RWPE1 (cell line): ENCODE data around the gene VGLL4.

ENCODE experiments used
- CTCF ChIA-PET: fragments of 350-600 bp; sonication (Branson Sonifier 250); formaldehyde crosslinking; extraction: SDS; loops from one replicate; lab custom pipeline; 2021; lab: Yijun Ruan, JAX
- POLR2A ChIA-PET: fragments of 400-600 bp; formaldehyde crosslinking; extraction: SDS; loops from one replicate; lab custom pipeline; 2020; ENCODE audit warnings: antibody characterized with exemption; ENCODE audit not compliant: low non-redundant PET; lab: Yijun Ruan, JAX
- DNase-seq: peaks from one replicate; pipeline ENCODE4 v3.0.0; 2012; ENCODE audit warnings: low spot score
- H3K27ac ChIP-seq: fragments of 450-650 bp; 2 replicates; pipeline ENCODE4 v1.5.1; 2017
- CTCF ChIP-seq: fragments of 450-650 bp; conservative IDR thresholded peaks from 2 replicates; pipeline ENCODE4 v1.5.1; 2017; ENCODE audit warnings: low read depth, mild to moderate bottlenecking

The VGLL4 gene

GRCh38 chr3:11654166-11654565 lies 10.5 kb upstream of the VGLL4 start:
- no peak for DNase-seq
- TF ChIP-seq CTCF: no peak
- no peak overlapping the region for H3K27ac ChIP-seq
- POLR2A ChIA-PET: no interaction called here
- CTCF ChIA-PET: interaction anchor here (1.6 kb wide), 1 partner anchor 8 kb away, joined by 4 read pairs; no protein-coding TSS in a partner anchor

DNA sequence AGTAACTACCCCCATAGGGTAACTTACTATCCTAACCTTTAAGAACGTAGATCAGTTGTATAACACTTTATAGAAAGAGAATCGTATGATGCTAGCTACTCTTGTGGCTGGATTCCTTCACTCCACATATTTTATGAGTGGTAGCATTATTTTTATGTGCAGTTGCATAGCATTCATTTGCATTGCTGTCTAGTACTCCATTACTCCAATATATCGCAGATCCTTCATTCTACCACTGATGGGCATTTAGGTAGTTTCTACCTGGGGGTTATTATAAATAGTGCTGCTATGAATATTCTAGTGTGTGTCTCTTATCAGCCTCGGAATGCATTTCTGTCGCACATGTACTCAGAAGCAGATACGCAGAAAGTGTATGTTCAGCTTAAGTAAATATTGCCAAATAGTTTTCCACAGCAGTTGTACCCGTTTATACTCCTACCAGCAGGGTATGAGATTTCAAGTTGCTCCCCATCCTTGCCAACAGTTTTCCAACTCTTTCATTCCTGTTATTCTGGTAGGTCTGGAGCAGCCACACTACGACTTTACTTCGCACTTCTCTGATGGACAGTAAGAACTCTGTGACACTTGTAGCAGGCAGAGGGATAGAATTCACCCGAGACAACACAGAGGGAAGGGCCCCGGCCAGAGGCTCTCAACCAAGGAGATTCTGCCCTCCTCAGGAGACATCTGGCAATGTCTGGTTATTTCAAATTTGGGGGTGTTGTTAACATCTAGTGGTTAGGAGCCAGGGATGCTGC lies 9.8 kb upstream of the VGLL4 start:
- CTCF ChIA-PET: no interaction called here
- no peak overlapping the region for H3K27ac ChIP-seq
- no peak for TF ChIP-seq CTCF
- DNase-seq: no peak
- POLR2A ChIA-PET: no interaction called here

- POLR2A ChIA-PET: no interaction called here
- peak; percentile 20 for DNase-seq
- H3K27ac ChIP-seq: no peak overlapping the region
- TF ChIP-seq CTCF: peak; percentile 40; the same call in 1 of the 2 replicates
- CTCF ChIA-PET: interaction anchor here (0.6 kb wide), 1 partner anchor 299 kb away, joined by 4 read pairs; no protein-coding TSS in a partner anchor
These were observed 8.2 kb upstream of the VGLL4 start for GRCh38 chr3:11651900-11652299.

- TF ChIP-seq CTCF: no peak
- CTCF ChIA-PET: interaction anchor here (0.6 kb wide), 3 partner anchors 49 to 1256 kb away, joined by 3 to 4 read pairs (median 4); no protein-coding TSS in a partner anchor
- no peak overlapping the region for H3K27ac ChIP-seq
- POLR2A ChIA-PET: no interaction called here
- no peak for DNase-seq
These were observed 7.8 kb upstream of the VGLL4 start for GRCh38 chr3:11651477-11651876.

GRCh38 chr3:11650391-11650790 lies 6.7 kb upstream of the VGLL4 start:
- DNase-seq: no peak
- POLR2A ChIA-PET: no interaction called here
- no peak for TF ChIP-seq CTCF
- CTCF ChIA-PET: interaction anchor here (0.6 kb wide), 1 partner anchor 185 kb away, joined by 3 read pairs; no protein-coding TSS in a partner anchor
- H3K27ac ChIP-seq: no peak overlapping the region

GRCh38 chr3:11648735-11649134 lies 5.0 kb upstream of the VGLL4 start:
- no peak for DNase-seq
- POLR2A ChIA-PET: no interaction called here
- no peak overlapping the region for H3K27ac ChIP-seq
- TF ChIP-seq CTCF: no peak
- CTCF ChIA-PET: no interaction called here
